SKM-1 treated with dmso at 0.1 percent for 144 hours (cell line): ENCODE data around the gene MT1H.

Source experiments
- DNase-seq: peaks from one replicate; lab custom pipeline; 2025; ENCODE audit not compliant: unreplicated experiment; lab: John Stamatoyannopoulos, UW

The MT1H gene

DNA sequence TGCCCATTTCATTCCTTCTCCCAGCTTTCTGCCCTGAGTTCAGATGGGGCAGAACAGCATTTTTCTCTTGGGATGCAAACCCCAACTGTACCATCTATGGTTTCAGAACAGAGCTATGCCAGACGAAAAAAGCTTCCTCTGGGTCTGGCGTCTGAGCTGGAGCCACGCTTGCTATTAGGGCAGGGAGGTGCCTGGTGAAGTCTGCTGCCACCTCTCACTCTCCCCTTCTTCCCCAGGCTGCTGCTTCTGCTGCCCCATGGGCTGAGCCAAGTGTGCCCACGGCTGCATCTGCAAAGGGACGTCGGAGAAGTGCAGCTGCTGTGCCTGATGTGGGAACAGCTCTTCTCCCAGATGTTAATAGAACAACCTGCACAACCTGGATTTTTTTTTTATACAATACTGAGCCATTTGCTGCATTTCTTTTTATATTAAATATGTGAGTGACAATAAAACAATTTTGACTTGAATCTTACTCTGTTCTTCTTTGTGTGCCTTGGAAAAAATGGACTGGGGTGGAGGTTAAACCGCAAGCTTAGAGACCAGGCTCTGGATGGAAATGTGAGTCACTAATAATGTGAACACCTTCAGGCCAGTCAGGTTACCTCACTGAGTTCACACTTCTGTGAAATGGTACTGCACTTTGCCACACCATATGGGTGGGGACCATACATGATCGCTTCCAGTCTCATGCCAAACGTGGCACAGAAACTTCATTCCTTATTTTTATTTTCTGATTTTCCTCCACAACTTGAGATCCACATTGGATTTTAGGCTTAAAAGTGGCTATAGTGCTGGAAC is 32.8 kb upstream of the MT1H start:
- DNase-seq: no peak

DNA sequence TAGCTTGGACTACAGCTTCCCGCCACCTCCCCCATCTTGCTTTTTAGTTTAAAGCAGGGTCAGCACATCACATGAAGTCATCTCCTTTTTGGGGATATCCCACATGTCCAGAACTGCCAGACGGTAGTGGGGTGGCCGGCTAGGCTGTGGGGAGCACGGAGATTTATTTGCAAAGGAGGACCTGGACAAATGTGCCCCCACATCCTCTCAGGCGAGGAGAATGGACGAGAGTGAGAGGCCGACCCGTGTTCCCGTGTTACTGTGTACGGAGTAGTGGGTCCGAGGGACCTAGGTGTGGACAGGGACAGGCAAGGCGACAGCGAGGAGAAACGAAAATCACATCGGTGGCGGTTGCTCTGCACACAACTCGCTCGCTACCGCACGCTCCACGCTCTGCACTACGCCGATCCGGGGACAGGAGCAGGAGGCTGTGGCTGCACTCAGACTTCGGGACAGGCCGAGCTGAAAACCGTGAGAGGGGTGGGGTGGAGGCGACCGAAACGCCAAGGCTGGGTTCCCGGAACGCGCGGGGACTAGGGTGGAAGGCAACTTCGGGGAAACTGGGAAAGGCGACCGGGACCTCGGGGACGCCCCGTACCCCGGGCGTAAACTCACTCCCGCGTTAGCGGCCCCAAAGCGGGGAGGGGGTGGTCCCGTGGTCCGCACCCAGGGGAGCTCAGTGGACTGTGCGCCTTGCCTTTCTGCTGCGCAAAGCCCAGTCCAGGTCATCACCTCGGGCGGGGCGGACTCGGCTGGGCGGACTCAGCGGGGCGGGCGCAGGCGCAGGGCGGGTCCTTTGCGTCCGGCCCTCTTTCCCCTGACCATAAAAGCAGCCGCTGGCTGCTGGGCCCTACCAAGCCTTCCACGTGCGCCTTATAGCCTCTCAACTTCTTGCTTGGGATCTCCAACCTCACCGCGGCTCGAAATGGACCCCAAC is 31.5 kb upstream of the MT1H start, which contains the start of gene MT1A:
TSS of gene MT1A (plus strand) at position 853 of the 937 bp plus-strand sequence. CDS start at position 926, 73 bp downstream.
- no peak for DNase-seq

DNA sequence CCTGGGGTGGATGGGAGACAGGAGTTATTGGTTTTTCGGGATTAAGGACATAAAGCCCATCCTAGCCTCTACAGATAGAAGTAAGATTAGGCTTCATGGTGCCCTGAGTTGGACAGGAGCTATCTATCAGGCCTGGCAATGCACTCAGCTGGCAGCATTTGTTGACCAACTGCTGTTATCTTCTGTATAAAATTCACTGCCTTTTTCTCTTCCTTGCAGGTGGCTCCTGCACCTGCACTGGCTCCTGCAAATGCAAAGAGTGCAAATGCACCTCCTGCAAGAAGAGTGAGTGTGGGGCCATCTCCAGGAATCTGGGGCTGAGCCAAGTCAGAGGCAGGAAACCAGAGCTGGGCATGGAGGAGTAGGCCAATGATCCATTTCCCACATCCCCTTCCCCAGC is 30.6 kb upstream of the MT1H start:
- DNase-seq: no peak

DNA sequence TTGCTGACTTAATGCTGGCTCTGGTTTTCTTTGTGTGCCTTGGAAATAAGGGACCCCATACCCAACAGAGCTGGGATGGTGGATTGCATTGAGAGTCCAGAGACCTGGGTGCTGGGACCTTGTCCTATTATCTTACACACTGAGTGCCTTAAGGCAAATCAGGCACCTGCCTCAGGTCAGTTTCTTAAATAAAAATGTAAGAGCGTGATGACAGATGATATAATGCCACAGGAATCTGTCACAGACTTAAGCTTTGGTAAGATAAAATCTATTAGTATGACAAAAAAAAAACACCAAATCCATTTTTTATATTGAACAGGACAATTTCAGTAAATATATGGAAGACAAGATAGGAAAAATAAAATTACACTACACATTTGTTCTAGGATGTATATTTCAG is 29.5 kb upstream of the MT1H start:
- DNase-seq: no peak

DNA sequence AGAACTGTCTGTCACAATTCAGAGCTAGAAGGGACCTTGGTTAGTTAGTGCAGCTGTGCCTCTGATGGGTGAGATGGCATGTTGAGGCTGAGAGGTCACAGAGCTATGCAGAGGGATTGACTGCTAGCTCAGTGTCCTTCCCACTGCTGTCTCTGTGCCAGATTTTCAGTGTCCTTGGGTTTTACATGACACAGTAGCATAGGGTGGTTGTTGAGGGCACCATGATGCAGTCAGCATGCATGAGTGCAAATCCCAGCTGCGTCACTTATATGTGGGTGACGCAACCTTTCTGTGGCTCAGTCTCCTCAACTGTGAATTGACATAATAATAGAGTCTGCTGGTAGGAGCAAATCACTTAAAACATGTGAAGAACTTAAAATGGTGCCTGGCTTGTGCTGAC is 28.4 kb upstream of the MT1H start:
- DNase-seq: no peak

DNA sequence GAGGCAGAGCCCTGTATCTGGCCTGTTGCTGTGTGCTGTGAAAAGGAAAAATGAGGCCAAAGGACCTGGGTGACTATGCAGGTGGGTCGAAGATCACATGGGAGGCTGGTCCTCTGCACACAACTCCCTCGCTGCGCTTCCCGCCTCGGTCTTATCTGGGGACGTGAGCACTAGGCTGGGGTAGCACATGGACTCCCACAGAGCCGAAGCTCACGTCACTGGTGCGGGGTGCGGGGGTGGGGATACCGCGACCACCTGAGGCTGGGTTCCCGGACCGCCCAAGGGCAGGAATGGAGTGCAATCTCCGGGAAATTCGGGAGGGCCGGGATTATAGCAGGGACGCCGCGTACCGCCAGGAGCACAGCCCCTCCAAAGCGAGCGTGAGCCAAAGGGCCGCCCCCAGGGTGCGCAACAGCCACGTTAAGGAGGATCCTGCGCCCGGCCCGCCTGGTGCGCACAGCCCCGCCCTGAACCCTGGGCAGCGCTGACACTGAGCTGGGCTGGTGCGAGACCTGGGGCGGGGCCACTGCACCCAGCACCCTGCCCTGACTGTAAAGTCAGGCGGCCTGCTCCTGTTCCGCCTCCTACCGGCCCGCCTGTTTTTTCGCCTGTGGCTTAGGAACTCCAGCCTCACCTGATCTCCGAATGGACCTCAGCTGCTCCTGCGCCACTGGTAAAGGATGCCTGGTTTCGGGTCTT is 26.4 kb upstream of the MT1H start:
- no peak for DNase-seq

DNA sequence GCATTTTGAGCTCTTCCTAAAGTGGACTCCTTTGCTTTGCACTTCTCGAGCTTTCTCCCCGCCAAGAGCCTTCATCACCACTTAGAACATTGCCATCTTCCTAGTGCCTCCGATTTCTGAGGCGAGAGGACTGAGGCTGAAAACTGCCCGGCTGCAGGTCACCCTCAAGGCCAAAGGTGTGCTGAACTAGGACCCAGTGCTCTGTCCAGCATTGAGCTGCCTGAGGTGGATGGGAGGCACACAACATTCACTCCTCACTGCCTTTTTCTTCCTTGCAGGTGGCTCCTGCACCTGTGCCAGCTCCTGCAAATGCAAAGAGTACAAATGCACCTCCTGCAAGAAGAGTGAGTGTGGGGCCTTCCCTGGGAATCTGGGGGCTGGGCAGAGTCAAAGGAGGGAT is 25.8 kb upstream of the MT1H start:
- no peak for DNase-seq

DNA sequence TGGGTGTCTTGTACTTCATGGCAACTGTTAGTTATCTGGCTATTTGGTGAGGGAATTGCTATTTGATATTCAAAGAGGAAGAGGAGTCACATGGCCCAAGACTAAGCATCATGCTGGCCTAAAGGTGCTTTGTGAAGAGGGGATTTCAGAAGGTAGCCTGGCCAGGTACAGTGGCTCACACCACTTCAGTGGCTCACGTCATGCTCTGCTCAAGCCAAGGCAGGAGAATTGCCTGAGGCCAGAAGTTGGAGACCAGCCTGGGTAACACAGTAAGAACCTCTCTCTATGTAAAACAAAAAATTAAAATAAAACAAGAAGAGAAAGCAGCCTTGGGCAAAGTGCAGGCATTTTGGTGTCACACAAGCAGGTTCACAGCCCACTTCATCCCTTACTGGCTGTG is 24.3 kb upstream of the MT1H start:
- DNase-seq: no peak

DNA sequence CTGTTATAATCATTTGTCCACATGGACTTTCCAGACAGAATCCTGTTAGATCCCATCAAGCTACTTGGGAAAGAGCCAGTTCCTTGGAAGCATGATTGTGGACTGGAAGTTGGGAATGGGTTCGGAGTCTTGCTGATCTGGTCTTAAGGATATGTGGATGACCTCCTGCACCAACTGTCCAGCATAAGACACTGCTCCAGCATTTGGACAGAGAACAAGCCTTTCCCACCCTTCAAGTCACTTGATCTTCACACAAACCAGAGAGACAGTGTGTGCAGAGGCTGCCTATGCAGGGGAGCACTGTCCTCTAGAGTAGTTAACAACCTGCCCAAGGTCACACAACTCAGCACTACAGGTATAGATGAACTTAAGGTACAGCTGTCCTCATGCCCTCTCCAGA is 23.8 kb upstream of the MT1H start:
- DNase-seq: no peak

DNA sequence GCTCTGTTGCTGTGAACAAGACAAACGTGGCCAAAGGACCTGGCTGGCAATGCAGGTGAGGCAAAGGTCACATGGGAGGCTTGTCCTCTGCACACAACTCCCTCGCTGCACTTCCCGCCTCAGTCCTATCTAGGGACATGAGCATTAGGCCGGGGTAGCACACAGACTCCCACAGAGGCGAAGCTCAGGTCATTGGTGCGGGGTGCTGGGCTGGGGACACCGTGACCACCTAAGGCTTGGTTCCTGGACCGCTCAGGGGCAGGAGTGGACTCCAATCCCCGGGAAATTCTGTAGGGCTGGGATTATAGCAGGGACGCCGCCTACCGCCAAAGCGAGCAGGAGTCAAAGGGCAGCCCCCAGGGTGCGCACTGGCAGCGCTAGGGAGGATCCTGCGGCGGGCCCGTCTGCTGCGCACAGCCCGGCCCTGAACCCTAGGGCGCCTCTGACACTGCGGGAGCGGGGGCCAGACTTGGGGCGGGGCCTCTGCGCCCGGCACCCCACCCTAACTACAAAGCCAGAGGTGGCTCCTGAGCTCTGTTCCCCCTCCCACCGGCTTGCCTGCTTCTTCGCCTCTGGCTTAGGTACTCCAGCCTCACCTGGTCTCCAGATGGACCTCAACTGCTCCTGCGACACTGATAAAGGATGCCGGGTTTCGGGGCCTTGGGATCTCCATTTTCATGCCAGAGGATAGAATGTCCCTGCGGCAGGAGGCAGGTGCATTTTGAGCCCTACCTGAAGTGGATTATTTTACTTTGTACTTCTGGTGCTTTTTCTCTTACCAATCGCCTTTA is 21.8 kb upstream of the MT1H start:
- no peak for DNase-seq

DNA sequence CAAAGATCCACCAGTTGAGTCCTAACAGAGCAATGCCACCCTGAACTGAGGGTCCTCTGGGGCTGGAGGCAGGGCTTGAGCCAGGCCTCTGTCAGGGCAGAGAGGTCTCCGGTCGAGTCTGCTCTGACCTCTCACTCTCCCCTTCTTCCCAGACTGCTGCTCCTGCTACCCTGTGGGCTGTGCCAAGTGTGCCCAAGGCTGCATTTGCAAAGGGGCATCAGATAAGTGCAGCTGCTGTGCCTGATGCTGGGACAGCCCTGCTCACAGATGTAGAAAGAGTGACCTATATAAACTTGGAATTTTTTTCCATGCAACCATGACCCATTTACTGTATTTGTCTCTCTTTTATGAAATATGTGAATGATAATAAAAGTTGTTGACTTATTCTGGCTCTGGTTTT is 20.3 kb upstream of the MT1H start:
- DNase-seq: no peak

DNA sequence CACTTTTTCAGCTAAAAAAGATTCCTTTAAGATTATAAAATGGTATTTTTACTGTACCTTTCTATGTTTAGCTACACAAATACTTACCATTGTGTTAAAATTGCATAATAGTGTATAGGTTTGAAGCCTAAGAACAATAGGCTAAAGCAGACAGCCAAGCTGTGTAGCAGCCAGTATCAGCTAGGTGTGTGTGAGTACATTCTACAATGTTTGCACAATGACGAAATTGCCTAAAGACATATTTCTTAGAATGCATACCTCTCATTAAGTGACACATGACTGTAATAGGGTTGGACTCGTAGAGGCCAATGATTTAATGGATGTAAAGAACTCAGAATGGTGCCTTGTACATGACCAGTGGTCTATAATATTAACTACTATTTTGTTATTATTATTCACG is 19.8 kb upstream of the MT1H start:
- DNase-seq: no peak

DNA sequence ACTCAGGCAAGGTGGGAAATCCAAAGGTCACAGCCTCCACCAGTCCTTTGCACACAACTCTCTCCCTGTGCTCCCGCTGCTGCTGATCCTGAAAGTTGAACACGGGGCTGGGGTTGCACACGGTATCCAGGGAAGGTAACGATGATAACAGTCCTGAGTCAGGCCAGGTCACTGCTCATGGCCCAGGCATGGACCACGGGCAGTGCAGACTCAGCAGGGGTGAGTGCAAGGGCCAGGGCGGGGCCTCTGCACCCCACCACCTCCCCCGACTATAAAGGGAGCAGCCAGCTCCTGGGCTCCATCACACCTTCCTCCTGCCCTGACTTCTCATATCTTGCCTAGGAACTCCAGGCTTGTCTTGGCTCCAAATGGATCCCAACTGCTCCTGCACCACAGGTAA is 18.0 kb upstream of the MT1H start, which contains the start of gene MT1B:
TSS of gene MT1B (plus strand) at position 301 of the 400 bp plus-strand sequence. CDS start at position 369, 68 bp downstream.
- DNase-seq: no peak

DNA sequence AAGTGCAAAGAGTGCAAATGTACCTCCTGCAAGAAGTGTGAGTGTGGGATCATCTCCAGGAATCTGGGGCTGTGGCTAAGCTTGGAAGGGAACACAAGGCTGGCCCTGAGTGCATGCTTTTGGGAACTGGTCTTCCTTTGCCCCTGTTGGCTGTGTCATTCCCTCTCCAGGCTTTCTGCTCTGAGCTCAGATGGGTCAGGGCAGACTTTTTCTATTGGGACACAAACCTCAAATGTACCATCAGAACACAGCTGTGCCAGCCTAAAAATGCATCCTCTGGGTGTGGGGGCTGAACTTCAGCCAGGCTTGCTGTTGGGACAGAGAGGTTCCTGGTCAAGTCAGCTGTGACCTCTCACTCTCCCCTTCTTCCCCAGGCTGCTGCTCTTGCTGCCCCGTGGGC is 17.0 kb upstream of the MT1H start:
- DNase-seq: no peak

DNA sequence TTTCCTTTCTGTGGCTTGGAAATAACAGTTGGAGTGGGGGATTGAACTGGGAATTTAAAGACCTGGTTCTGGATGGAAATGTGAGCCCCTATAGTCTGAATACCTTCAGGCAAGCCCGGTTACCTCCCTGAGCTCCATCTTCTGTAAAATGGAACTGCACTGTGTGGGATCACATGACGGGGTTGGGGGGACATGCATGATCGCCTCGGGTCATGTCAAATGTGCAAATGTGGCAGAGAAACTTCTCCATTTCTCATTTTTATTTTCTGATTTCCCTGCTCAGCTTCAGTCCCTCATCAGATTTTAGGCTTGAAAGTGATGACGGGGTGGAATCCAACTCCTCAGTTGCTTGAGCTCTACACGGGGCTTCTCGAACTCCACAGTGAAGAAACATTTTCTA is 16.4 kb upstream of the MT1H start:
- no peak for DNase-seq

DNA sequence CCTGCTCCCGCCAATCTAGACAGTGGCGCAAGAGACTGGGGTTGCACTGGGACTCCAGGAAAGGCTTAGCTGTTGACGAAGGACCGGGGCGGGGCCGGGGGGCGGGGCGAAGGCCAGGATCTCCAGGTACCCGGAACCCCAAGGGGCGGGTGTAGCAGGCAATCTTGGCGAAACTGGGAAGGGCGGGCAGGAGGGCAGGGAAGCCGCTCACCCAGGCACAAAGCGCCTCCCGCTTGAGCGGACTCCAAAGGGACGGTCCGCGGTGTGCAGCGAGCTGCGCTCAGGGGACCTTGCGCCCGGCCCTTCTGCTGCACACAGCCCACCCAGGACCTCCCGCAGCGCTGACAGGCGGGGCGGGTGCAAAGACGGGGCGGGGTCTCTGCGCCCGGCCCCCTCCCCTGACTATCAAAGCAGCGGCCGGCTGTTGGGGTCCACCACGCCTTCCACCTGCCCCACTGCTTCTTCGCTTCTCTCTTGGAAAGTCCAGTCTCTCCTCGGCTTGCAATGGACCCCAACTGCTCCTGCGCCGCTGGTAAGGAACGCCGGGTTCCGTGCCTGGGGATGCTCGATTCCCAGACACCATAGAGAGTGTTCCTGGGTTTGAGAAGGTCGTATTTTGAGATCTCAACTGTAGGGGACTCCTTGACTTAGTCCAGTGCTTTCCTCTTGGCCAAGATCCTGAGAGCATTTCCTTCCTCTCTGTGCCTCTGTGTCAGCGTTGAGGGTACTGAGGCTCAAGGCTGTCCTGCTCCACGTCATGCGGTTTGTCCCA is 11.9 kb upstream of the MT1H start, which contains the start of gene MT1F:
TSS of gene MT1F (plus strand) at position 405 of the 772 bp plus-strand sequence. CDS start at position 505, 100 bp downstream.
- DNase-seq: peak; percentile 35

DNA sequence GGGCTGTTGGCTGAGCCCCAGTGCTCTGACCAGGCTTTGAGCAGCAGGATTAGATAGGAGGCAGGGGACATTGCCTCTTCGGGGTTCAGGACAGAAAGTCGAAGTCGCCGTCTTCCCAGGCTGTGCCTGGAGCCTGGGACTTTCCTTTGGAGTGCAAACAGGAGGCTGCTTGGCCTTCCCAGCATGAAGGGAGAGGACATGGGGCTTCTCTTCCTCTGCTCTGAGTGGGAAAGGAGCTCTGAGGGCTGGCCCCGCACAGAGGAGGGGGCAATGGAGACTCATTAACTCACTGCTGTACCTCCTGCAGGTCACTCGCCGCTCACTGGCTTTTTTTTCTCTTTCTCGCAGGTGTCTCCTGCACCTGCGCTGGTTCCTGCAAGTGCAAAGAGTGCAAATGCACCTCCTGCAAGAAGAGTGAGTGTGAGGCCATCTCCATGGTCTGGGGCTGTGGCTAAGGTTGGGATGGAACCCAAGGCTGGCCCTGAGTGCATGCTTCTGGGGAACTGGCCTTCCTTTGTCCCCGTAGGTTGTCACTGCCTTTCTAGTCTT is 11.2 kb upstream of the MT1H start:
- no peak for DNase-seq

DNA sequence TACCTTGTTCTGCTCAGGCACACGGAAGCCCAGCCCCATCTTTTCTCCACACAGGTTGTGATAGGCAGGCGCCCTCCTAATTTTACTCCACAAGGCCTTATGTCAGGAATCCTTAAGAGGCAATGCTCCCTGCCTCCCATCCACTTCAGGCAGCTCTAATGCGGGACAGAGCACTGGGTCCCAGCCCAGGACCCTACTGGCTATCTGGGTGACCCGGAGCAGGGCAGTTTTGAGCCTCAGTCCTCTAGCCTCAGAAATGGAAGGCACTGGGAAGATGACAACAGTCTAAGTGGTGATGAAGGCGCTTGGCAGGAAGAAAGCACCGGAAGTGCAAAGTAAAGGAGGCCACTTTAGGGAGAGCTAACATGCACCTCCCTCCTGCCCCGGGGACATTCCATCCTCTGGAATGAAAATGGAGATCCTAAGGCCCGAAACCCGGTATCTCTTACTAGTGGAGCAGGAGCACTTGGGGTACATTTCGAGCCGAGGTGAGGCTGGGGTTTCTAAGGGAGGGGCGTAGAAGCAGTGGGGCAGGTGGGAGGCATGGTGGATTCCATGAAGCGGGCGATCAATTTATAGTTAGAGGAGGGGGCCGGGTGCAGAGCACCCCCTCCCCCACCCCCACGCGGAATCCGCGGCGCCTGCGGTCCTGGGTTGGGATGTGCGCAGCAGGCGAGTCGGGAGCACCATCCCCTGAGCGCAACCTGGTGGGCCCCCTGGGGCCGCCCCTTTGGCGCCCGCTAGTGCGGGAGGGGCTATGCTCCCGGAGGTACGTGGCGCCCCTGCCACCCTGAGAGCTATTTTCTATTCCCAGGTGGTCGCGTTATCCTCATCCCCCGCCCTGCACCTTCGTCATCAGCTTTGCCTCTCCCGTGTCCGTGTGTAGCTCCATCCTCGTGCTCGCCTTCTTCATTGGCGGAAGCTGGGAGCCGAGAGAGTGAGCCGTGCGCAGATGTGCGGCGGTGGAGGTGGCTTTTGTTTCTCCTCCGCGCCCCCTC is 7.0 kb upstream of the MT1H start:
- no peak for DNase-seq
